ENCODE results near the gene KCNQ2.

Gene KCNQ2

GRCh38 chr20:63394069-63394919 lies 78.2 kb downstream of the KCNQ2 start:
- peak overlapping the region; percentile 7; the same call in 1 of the 2 replicates for H3K27ac ChIP-seq
- TF ChIP-seq ZFX (IDR thresholded peaks at IDR 0.05): no peak
- no peak for TF ChIP-seq CTCF (conservative IDR thresholded peaks at IDR 0.05)

- no peak overlapping the region for H3K27ac ChIP-seq
- no peak for TF ChIP-seq ZFX (IDR thresholded peaks at IDR 0.05)
- TF ChIP-seq CTCF (conservative IDR thresholded peaks at IDR 0.05): no peak
Measured at GRCh38 chr20:63393566-63393965, 78.9 kb downstream of the KCNQ2 start.

GRCh38 chr20:63392465-63393365 lies 79.7 kb downstream of the KCNQ2 start:
- no peak overlapping the region for H3K27ac ChIP-seq
- no peak for TF ChIP-seq ZFX (IDR thresholded peaks at IDR 0.05)
- TF ChIP-seq CTCF (conservative IDR thresholded peaks at IDR 0.05): no peak

- no peak overlapping the region for H3K27ac ChIP-seq
- TF ChIP-seq CTCF (conservative IDR thresholded peaks at IDR 0.05): no peak
- no peak for TF ChIP-seq ZFX (IDR thresholded peaks at IDR 0.05)
Measured at GRCh38 chr20:63387917-63388316, 84.5 kb downstream of the KCNQ2 start.

- TF ChIP-seq ZFX (IDR thresholded peaks at IDR 0.05) (no peak), CTCF (conservative IDR thresholded peaks at IDR 0.05) (no peak)
Measured at GRCh38 chr20:63387393-63387792, 85.1 kb downstream of the KCNQ2 start.

GRCh38 chr20:63386491-63386890 lies 86.0 kb downstream of the KCNQ2 start:
- H3K27ac ChIP-seq: no peak overlapping the region

More at GRCh38 chr20:63387393-63387792, 85.1 kb downstream of the KCNQ2 start:
- H3K27ac ChIP-seq: no peak overlapping the region

More at GRCh38 chr20:63386491-63386890, 86.0 kb downstream of the KCNQ2 start:
- no peak for TF ChIP-seq CTCF (conservative IDR thresholded peaks at IDR 0.05)
- TF ChIP-seq ZFX (IDR thresholded peaks at IDR 0.05): no peak
